ENCODE measurements around the gene ADAMTSL1. TPM values are rescaled to one million over a fixed set of nuclear protein-coding genes. Genes with fewer than 3 reads are reported as not detected.

Gene ADAMTSL1
- total and polyA plus RNA-seq, 2 of the 8 experiments (the other 6 are each of a cell fraction or from before 2014, with no cell fraction given), result 0.84 to 1.1 TPM

DNA sequence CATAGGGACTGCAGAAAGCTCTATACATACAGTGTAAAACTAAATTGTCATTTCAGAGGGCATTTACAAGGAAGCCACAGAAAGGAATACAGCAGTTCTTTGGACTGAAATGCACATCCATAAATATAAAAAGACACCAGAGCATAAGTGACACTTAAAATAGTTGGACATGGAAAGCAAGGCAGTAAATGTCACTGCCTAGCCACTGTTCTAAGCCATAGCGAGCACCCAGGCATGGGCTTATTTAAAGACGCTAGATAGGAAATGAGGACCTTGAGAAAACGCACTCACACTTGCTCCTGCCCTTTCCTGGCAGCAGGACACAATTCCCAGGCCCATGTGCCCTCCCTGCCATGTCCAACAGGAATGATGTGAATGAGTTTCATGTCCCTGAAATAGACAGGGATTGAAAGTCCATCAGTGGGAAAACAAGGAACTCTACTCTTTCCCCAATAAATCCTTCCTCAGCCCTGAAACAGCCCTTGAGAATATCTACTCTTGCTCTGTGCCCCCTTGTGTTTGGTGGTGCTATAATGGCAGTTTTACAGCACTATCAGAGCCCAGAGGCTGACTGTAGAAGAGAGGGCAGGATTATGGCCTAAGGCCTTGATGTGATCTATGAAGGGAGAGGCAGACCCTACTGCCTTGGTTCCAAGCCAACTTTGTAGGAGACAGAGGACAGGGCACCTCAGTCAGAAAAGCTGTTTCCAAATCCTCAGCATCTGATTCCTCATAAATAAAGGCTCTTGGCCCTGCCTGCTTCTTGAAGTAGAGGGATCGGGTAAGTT is 376.1 kb downstream of the ADAMTSL1 start:
- ChIA-PET CTCF (ENCODE audit: partially characterized antibody) (interaction anchor here (1.3 kb wide), 1 partner anchor 179 kb away, joined by 4 read pairs; no protein-coding TSS in a partner anchor), POLR2A (ENCODE audit: partially characterized antibody) (no interaction called here)
- Histone ChIP-seq H4K8ac (ENCODE audit: extremely low read depth, insufficient read depth, low read length) (no peak overlapping the region), H3K4me3 (ENCODE audit: extremely low read depth in 1 of 4, insufficient read depth in 2 of 4, low read depth in 3 of 4, low read length in 4 of 4) (no peak overlapping the region), H2BK20ac (ENCODE audit: low read length) (no peak overlapping the region), H2BK15ac (ENCODE audit: low read length) (no peak overlapping the region), H3K79me2 (ENCODE audit: control insufficient read depth in 1 of 2, insufficient read depth in 2 of 2, low read length in 2 of 2) (no peaks in the 10 kb centered on the region), H4K20me1 (replicated peaks in 1 of 2; ENCODE audit: control insufficient read depth in 1 of 2, insufficient read depth in 2 of 2, low read length in 2 of 2) (no peaks in the 10 kb centered on the region), H2BK12ac (ENCODE audit: low read depth, low read length) (no peak overlapping the region), H3K27me3 (replicated peaks in 1 of 4; ENCODE audit: control insufficient read depth in 3 of 4, extremely low read depth in 1 of 4, insufficient read depth in 3 of 4, low read length in 3 of 4) (no peaks in the 10 kb centered on the region), H3K56ac (replicated peaks; ENCODE audit: insufficient read length, low read depth, low read length) (no peak overlapping the region), H3K27ac (ENCODE audit: low read depth, low read length) (no peak overlapping the region), H3K23ac (ENCODE audit: insufficient read length) (no peak overlapping the region), H3K14ac (ENCODE audit: insufficient read length) (no peak overlapping the region), H3K4me1 (replicated peaks in 1 of 4; ENCODE audit: control insufficient read depth in 3 of 4, insufficient read depth in 4 of 4, low read length in 3 of 4) (no peaks in the 10 kb centered on the region), H3K9me3 (ENCODE audit: insufficient read depth in 2 of 2, low read depth in 1 of 2, low read length in 1 of 2) (peaks cover 8 to 9% of the 10 kb centered on the region in 2 experiments), H3K4me2 (ENCODE audit: insufficient read depth in 1 of 2, low read depth in 2 of 2, low read length in 2 of 2) (no peak overlapping the region), H2AK5ac (ENCODE audit: low read depth, low read length) (no peak overlapping the region), H4K91ac (replicated peaks; ENCODE audit: insufficient read length, low read length) (no peak overlapping the region), H3K23me2 (ENCODE audit: low read depth, low read length) (no peaks in the 10 kb centered on the region), H3K18ac (ENCODE audit: extremely low read depth, low read length) (no peak overlapping the region), H3K79me1 (ENCODE audit: low read depth, low read length) (no peaks in the 10 kb centered on the region), H2BK120ac (replicated peaks; ENCODE audit: low read depth, low read length) (no peak overlapping the region), H3K4ac (replicated peaks; ENCODE audit: insufficient read length, low read depth, low read length) (no peak overlapping the region), H4K5ac (ENCODE audit: insufficient read length, low read depth, low read length) (no peak overlapping the region), H2BK5ac (ENCODE audit: low read depth, low read length) (no peak overlapping the region), H3K36me3 (ENCODE audit: control insufficient read depth in 2 of 4, insufficient read depth in 4 of 4, low read length in 3 of 4) (no peaks in the 10 kb centered on the region), H2AFZ (ENCODE audit: low read length) (0 out of 2 replicates have a peak overlapping the region, but pooled peaks have one; percentile 30), H3K9ac (replicated peaks in 1 of 4; ENCODE audit: extremely low read depth in 1 of 4, low read depth in 3 of 4, low read length in 3 of 4) (no peak overlapping the region)
- DNase-seq (ENCODE audit: low read depth in 1 of 2, low spot score in 2 of 2), result no peak
- TF ChIP-seq BRCA1 (IDR thresholded peaks at IDR 0.05; ENCODE audit: low read depth, low read length) (no peak), GABPA (IDR thresholded peaks at IDR 0.05; ENCODE audit: borderline replicate concordance, insufficient read depth, low read length) (no peak), RAD21 (IDR thresholded peaks at IDR 0.05 in 1 of 2, conservative IDR thresholded peaks at IDR 0.05 in 1 of 2; ENCODE audit: low read depth in 2 of 2, low read length in 2 of 2) (0 out of 4 replicates have a peak, but pooled peaks of 1 of the 2 experiments have one; percentile 12)
- TF ChIP-seq, protein P1, sequence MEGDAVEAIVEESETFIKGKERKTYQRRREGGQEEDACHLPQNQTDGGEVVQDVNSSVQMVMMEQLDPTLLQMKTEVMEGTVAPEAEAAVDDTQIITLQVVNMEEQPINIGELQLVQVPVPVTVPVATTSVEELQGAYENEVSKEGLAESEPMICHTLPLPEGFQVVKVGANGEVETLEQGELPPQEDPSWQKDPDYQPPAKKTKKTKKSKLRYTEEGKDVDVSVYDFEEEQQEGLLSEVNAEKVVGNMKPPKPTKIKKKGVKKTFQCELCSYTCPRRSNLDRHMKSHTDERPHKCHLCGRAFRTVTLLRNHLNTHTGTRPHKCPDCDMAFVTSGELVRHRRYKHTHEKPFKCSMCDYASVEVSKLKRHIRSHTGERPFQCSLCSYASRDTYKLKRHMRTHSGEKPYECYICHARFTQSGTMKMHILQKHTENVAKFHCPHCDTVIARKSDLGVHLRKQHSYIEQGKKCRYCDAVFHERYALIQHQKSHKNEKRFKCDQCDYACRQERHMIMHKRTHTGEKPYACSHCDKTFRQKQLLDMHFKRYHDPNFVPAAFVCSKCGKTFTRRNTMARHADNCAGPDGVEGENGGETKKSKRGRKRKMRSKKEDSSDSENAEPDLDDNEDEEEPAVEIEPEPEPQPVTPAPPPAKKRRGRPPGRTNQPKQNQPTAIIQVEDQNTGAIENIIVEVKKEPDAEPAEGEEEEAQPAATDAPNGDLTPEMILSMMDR (IDR thresholded peaks at IDR 0.05; ENCODE audit: control extremely low read depth in 1 of 3, insufficient read depth in 1 of 3, low read depth in 1 of 3, low read length in 3 of 3), result peak in 1 of 3 experiments; percentile 12; a peak in 1 of 4 replicates
- 93% methylated on average over 4 of the region's 4 CpGs; no CpG with 5 or more reads in 1 of the 2 experiments for WGBS, 2 experiments (ENCODE audit: extremely low coverage in 1 of 2, insufficient coverage in 1 of 2, insufficient read length in 1 of 2, insufficient replicate concordance in 2 of 2, low coverage in 1 of 2, low lambda C conversion rate in 2 of 2, missing lambda C conversion rate in 1 of 2)
- FAIRE-seq, result no peak

All from H1 (cell line).